GM18507 (cell line): ENCODE data around the gene LCN12.

Experiments
- DNase-seq: peaks from one replicate; pipeline ENCODE4 v3.0.0; 2011; ENCODE audit warnings: low read depth; ENCODE audit not compliant: insufficient read length; ENCODE audit errors: extremely low spot score
- FAIRE-seq: peaks from 2 replicates; lab custom pipeline; 2011; peaks lifted over from hg19 to GRCh38; lab: Jason Lieb, UNC

LCN12 gene

DNA sequence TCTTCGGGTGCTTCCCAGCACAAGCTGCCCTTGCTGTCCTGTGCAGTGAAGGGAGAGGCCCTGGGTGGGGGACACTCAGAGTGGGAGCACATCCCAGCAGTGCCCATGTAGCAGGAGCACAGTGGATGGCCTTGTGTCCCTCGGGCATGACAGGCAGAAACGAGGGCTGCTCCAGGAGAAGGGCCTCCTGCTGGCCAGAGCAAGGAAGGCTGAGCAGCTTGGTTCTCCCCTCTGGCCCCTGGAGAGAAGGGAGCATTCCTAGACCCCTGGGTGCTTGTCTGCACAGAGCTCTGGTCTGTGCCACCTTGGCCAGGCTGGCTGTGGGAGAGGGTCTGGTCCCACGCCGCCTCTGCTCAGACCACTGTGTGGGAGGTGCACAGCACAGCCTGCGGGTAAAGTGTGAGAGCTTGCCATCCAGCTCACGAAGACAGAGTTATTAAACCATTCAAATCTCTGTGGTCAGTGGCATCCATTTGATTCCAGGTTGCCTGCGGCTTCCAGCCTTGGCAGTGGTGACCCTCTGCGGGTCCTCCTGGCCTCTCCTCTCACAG is 25.8 kb upstream of the LCN12 start:
- no peak for FAIRE-seq
- DNase-seq: no peak

DNA sequence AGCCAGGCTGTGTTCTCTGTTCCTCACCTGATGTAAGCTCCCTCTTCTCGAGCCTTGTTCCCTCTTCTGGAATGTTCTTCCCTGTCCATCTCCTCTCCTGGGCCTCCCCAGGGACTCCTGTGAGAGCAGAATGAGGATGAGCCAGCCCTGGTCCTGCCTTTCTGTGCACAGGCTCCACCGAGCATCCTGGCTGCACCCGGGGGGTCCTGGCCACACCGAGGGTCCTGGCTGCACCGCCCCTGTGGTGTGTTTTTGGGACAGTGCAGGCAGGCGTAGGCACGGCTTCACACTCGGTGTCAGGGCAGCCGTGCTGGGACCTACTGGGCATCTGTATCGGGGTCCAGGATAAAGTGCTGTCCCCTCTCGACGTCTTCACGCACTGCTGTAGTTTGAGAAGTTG is 25.3 kb upstream of the LCN12 start:
- no peak for FAIRE-seq

DNA sequence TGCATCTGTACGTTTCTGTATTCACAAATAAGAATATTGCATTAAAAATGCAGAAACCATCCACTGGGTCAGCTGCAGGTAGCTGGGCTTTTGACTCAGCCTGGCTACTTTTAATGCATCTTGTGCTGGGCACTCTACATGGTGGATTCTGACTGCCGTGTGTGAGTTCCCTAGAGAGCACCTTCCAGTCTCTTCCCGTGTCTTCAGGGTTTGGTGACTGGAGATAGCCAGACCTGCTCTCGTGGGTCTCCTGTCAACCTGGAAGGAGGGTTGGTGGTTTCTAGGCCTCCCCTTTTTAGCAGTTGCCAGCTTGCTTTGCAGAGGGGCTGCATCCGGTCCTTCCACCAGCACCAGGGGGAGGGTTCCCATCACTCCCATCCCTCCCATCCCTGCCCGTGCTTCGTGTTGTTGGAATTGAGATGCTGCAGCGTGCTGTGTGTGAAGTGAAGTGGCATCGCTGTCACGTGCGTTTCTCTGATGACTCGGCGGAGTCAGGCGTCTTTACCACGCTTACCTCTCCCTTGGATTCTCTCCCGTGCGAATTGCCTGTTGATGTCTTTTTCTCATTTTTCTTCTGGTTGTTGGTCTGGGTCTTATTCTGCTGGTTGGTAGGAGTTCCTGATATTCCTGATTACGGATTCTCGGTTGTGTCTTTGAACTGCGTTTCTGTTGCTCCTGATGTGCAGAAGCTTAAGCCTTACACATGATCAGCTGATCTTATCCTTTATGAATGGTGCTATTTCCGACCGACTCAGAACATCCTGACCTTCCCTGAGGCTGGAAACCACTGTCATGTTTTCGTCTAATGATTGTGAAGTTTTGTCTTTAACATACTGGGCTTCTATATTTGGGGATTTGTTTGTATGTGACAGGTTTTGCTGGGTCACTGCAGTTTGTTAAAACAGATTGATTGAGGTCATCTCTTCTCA is 24.5 kb upstream of the LCN12 start:
- no peak for FAIRE-seq

More for the DNA sequence above, 25.3 kb upstream of the LCN12 start:
- no peak for DNase-seq

DNA sequence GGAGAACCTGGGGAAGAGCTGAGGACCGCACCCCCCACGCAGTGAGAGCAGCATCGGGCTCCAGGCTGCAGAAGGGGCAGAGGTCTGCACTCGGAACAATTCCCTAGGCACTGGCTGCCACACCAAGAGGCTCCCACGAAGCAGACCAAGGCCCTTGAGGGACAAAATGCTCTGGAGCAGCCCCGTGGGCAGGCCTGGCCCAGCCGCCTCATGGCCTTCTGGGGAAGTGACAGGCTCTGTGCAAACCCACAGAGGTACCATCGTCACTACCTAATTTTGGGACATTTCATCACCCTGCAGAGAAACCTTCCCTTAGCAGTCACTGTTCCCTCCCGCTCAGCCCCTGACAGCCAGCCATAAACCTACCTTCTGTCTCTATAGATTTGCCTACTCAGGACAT is 23.5 kb upstream of the LCN12 start:
- no peak for FAIRE-seq

More for the DNA sequence above, 24.5 kb upstream of the LCN12 start:
- DNase-seq: no peak

DNA sequence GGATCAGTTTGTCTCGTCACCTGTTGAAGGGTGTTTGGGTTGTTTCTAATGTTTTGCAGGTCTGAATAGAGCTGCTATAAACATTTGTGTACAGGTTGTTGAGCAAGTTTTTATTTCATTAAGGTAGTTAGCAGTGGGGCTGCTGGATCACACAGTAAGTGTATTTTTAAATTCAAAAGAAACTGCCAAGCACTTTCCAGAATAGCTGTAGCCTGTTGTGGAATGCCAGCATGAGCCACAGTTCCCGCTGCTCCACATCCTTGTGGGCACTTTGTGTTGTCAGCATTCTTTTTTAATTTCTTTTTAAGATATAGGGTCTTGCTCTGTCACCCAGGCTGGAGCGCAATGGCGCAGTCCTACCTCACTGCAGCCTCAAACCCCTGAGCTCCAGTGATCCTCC is 22.1 kb upstream of the LCN12 start:
- FAIRE-seq: no peak
- DNase-seq: no peak

More for the DNA sequence above, 23.5 kb upstream of the LCN12 start:
- no peak for DNase-seq

DNA sequence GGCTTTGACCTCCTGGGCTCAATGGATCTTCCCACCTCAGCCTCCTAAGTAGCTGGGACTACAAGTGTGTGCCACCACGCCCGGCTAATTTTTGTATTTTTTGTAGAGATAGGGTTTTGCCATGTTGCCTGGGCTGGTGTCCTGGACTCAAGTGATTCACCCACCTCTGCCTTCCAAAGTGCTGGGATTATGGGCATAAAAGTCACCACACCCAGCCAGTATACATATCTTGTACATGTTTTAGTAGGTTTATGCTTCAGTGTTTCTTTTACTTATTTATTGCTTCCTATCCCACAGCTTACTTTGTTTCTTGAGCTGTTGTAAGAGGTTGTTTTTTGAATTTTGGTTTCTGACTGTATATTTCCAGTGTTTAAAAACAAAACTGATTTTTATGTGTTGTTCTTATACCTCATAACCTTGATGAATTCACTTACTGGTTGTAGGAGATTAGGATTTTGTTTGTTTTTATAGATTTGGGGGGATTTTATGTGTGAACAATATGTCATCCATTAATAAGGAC is 20.4 kb upstream of the LCN12 start:
- FAIRE-seq (no peak), DNase-seq (no peak)

GRCh38 chr9:136934277-136934676 is 17.8 kb upstream of the LCN12 start:
- FAIRE-seq: no peak

GRCh38 chr9:136935651-136936050 is 16.4 kb upstream of the LCN12 start:
- no peak for FAIRE-seq

More at GRCh38 chr9:136934277-136934676, 17.8 kb upstream of the LCN12 start:
- DNase-seq: no peak

DNA sequence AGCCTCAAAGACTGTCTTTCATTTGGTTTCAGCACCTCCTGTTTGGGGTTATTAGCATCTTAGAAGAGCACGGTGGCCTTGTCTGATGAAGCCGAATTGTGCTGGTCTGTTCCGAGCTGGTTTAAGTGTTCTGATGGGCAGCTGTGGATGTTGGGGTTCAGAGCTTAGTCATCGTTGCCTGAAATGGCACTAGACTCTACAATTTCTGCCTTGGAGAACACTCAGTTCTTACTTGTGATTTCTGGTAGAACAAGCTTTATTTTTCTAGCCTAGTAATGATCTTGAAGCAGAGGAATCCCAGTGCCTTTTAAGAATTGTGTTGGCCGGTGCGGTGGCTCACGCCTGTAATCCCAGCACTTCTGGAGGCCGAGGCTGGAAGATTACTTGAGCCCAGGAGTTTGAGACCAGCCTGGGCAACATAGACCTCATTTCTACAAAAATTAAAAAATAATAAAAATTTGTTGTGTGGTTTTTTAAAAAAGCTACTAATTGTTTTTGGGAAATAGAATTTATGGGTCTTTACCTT is 15.4 kb upstream of the LCN12 start:
- no peak for FAIRE-seq

More at GRCh38 chr9:136935651-136936050, 16.4 kb upstream of the LCN12 start:
- DNase-seq: no peak

DNA sequence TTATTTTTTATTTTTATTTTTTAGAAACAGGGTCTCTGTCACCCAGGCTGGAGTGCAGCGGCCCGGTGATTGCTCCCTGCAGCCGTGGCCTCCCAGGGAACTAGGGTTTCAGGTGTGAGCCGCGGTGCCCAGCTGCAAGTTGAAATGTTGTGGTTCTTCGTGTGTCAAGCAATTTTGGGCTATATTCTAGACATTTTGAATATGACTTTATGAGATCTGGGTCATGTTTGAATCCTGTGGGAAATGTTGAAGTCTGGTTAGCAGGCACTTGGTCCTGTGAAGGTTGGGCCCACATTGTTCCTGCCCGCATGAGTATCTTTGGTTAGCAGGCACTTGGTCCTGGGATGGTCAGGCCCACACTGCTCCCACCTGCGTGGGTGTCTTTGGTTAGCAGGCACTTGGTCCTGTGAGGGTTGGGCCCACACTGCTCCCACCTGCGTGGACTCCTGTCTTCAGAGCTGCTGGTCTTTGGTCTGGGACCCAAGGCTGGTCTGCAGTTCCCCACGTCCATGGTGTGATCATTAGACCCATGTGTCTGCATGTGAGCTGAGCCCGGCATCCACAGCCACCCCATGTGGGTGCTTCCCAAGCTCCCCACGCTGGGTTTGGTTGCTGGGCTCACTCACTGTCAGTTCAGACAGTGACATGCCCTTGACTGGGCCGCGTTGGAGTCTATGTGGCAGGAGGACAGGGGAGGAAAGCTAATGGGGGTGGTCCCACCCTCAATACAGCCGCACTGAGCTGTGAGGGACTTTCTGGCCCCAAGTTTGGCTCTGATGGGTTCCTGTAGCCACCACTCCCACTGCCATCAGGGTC is 14.7 kb upstream of the LCN12 start:
- DNase-seq: no peak
- FAIRE-seq: no peak

More for the DNA sequence above, 15.4 kb upstream of the LCN12 start:
- no peak for DNase-seq

GRCh38 chr9:136939431-136939995 is 12.6 kb upstream of the LCN12 start:
- FAIRE-seq: no peak
- DNase-seq: no peak

- no peak for DNase-seq
- no peak for FAIRE-seq
These were observed 12.0 kb upstream of the LCN12 start for GRCh38 chr9:136939996-136940525.

DNA sequence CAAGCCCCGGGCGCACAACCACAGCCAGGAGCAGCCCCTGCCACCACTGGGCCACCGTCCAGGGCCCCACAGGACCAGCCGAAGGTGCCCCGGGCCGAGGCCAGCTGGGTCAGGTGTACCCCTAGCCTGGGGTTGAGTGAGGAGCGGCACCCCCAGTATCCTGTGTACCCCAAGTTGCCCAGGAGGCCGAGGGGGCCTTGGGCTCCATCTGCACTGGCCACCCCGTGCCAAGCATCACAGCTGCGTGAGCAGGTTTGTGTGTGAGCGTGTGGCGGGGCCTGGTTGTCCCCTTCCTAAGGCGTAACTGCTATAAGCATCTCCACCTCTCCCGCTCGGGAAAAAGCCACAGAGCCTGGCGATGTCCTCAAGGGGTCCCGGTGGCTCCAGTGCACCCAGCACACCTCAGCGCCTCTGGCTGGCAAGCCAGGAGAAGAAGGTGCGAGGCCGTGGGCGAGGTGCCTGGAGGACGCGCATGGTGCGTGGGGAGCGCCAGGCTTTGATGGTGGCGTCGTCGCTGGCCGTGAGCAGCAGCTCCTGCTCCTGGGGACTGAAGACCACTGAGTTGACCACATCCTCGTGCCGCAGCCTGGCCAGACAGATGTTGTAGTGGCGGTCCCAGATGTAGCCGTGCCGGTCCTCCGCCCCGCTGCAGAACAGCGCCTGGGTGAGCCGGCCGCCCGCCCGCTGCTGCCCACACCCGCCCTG is 11.4 kb upstream of the LCN12 start:
- DNase-seq (no peak), FAIRE-seq (no peak)

GRCh38 chr9:136941231-136942111 is 10.6 kb upstream of the LCN12 start:
- DNase-seq (no peak), FAIRE-seq (no peak)

GRCh38 chr9:136942112-136942880 is 9.8 kb upstream of the LCN12 start:
- no peak for FAIRE-seq
- DNase-seq: no peak

GRCh38 chr9:136942881-136943230 is 9.2 kb upstream of the LCN12 start:
- no peak for DNase-seq
- FAIRE-seq: no peak
